ENCODE measurements around the gene ADAMTS7. TPM values are rescaled to one million over a fixed set of nuclear protein-coding genes. Genes with fewer than 3 reads are reported as not detected.
"Not testable (repeated sequence)": the region's sequence is repeated elsewhere in the genome, so short reads cannot be mapped to it uniquely, and the experiment has no call there.

Gene ADAMTS7
- total RNA-seq, 4 donors from 2014 or later = 0.29 to 21.4 (median 7.5) TPM

- TF ChIP-seq, protein P1, sequence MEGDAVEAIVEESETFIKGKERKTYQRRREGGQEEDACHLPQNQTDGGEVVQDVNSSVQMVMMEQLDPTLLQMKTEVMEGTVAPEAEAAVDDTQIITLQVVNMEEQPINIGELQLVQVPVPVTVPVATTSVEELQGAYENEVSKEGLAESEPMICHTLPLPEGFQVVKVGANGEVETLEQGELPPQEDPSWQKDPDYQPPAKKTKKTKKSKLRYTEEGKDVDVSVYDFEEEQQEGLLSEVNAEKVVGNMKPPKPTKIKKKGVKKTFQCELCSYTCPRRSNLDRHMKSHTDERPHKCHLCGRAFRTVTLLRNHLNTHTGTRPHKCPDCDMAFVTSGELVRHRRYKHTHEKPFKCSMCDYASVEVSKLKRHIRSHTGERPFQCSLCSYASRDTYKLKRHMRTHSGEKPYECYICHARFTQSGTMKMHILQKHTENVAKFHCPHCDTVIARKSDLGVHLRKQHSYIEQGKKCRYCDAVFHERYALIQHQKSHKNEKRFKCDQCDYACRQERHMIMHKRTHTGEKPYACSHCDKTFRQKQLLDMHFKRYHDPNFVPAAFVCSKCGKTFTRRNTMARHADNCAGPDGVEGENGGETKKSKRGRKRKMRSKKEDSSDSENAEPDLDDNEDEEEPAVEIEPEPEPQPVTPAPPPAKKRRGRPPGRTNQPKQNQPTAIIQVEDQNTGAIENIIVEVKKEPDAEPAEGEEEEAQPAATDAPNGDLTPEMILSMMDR (IDR thresholded peaks at IDR 0.05) = no peak
- TF ChIP-seq POLR2A (IDR thresholded peaks at IDR 0.05) = no peak
- Histone ChIP-seq H3K27me3 (no peaks in the 10 kb centered on the region), H3K36me3 (no peaks in the 10 kb centered on the region)
These were observed 58.5 kb downstream of the ADAMTS7 start for GRCh38 chr15:78752492-78753358.

DNA sequence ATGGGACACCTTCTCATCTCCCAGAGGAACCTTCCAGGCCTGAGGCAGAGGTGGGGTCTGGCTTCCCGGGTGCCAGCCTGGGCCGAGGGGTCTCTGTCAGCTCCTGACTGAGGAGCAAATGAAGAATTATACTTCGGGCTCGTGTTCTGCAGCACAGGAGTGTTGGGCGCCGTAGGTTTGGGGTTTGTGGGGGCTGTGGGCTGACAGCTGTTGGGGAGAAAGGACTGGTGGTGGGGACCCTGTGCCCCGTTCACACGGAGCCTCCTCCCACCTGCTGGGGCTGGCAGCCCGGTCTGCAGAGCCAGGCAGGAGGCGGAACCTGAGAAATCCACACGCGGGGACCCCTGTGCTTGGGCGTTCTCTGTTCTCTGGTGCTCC lies 59.7 kb downstream of the ADAMTS7 start:
- Histone ChIP-seq H3K4me3 (no peak overlapping the region), H3K36me3 (no peaks in the 10 kb centered on the region), H3K9me3 (no peaks in the 10 kb centered on the region), H3K4me1 (no peaks in the 10 kb centered on the region), H3K27me3 (no peaks in the 10 kb centered on the region), H3K27ac (no peak overlapping the region)
- no peak for DNase-seq
- intact Hi-C loops (cut with DNase I; ENCODE audit: low total_unique reads) = no loop called here
- no peak for TF ChIP-seq POLR2A (IDR thresholded peaks at IDR 0.05)
- TF ChIP-seq, protein P1 (IDR thresholded peaks at IDR 0.05) = no peak

More at GRCh38 chr15:78752492-78753358, 58.5 kb downstream of the ADAMTS7 start:
- Histone ChIP-seq H3K27ac (no peak overlapping the region), H3K4me3 (no peak overlapping the region), H3K4me1 (no peaks in the 10 kb centered on the region), H3K9me3 (no peaks in the 10 kb centered on the region)
- intact Hi-C loops (cut with DNase I; ENCODE audit: low total_unique reads) = no loop called here
- DNase-seq = no peak

DNA sequence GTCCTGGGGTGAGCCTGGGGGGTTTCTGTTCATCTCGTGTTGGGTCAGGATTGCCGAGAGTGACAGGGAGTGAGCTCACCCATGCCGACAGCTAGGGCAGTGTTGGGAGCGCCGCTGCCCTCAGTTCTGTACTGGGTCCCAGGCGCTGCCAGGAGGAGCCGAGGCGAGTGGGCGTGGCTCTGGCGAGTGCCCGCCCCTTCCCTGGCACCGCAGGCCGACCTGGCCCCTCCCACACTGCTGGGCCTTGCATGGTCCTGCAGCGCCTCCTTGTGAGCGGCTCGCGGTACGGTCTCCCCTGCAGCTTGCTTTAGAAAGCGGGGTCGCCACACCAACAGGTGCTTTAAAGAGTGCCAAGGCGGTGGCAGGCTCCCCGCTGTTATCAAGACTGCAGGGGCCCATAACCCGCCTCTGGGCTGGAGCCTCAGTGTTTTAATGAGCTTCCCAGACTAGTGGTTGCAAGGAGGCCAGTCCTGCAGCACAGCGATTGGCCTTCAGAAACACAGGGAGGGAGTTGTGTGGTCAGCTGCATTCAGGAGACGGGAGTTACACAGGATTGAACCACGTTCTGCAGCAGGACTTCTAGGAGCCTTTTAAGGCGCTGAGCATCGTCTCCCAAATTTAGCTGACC lies 60.2 kb downstream of the ADAMTS7 start:
- H3K36me3 ChIP-seq; H3K4me1 ChIP-seq; H3K9me3 ChIP-seq; H3K27me3 ChIP-seq; H3K4me3 ChIP-seq; intact Hi-C loops (cut with DNase I; ENCODE audit: low total_unique reads): not testable (repeated sequence)
- DNase-seq = peak; percentile 90
- peak in 1 of 2 donors; percentile 12 for TF ChIP-seq POLR2A (IDR thresholded peaks at IDR 0.05)
- TF ChIP-seq, protein P1 (IDR thresholded peaks at IDR 0.05) = peak in 3 of 4 experiments; percentile 46 to 97 (median 82)
- H3K27ac ChIP-seq = peak overlapping the region; percentile 36 to 48

GRCh38 chr15:78750566-78750965 lies 60.7 kb downstream of the ADAMTS7 start:
- H3K27me3 ChIP-seq = no peaks in the 10 kb centered on the region
- peak overlapping the region; percentile 36 to 48 for H3K27ac ChIP-seq
- H3K4me1 ChIP-seq = no peaks in the 10 kb centered on the region
- no peaks in the 10 kb centered on the region for H3K36me3 ChIP-seq
- DNase-seq = peak in 1 of 2 donors; percentile 20
- TF ChIP-seq, protein P1 (IDR thresholded peaks at IDR 0.05) = no peak
- TF ChIP-seq POLR2A (IDR thresholded peaks at IDR 0.05) = no peak
- H3K9me3 ChIP-seq = no peaks in the 10 kb centered on the region
- no peak overlapping the region for H3K4me3 ChIP-seq
- intact Hi-C loops (cut with DNase I; ENCODE audit: low total_unique reads) = no loop called here

DNA sequence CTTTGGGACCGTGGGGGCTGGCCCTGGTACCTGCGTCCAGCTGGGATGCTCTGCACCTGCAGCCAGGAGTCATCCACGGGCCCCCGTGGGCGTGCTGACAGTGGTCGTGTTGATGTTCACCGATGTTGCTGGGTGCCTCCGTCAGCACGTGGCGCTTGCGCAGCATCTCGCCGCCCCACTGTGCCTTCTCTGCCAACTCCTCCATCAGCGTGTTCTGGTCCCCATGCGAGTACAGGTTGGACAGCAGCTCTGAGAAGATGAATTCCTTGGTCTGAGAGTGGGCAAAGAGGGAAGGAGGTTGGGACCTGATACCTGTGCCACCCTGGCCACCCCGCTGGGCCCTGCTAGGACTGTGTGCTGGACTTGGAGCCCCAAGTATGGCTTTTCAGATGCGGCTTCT lies 61.4 kb downstream of the ADAMTS7 start:
- TF ChIP-seq POLR2A (IDR thresholded peaks at IDR 0.05) = no peak
- TF ChIP-seq, protein P1 (IDR thresholded peaks at IDR 0.05) = no peak
- Histone ChIP-seq H3K4me1 (no peaks in the 10 kb centered on the region), H3K36me3 (no peaks in the 10 kb centered on the region), H3K9me3 (no peaks in the 10 kb centered on the region), H3K4me3 (no peak overlapping the region), H3K27ac (no peak overlapping the region), H3K27me3 (no peaks in the 10 kb centered on the region)
- intact Hi-C loops (cut with DNase I; ENCODE audit: low total_unique reads) = no loop called here
- peak in 1 of 2 donors; percentile 12 for DNase-seq

DNA sequence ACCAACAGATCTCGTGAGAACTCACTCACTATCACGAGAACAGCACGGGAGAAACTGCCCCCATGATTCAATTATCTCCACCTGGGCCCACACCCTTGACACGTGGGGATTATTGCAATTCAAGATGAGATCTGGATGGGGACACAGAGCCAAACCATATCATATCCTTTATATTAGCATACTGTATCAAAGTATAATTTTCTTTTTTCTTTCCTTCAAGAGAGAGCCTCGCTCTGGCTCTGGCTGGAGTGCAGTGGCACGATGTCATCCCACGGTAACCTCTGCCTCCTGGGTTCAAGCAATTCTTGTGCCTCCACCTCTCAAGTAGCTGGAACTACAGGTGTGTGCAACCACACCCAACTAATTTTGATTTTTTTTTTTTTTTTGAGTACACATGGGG lies 63.4 kb downstream of the ADAMTS7 start:
- H3K27ac ChIP-seq; H3K27me3 ChIP-seq; H3K4me1 ChIP-seq; intact Hi-C loops (cut with DNase I; ENCODE audit: low total_unique reads); DNase-seq; H3K9me3 ChIP-seq; H3K36me3 ChIP-seq; H3K4me3 ChIP-seq: not testable (repeated sequence)

- H3K27ac ChIP-seq; H3K4me3 ChIP-seq; DNase-seq; H3K9me3 ChIP-seq; H3K4me1 ChIP-seq; H3K27me3 ChIP-seq; H3K36me3 ChIP-seq; intact Hi-C loops (cut with DNase I; ENCODE audit: low total_unique reads): not testable (repeated sequence)
These were observed 69.6 kb downstream of the ADAMTS7 start for GRCh38 chr15:78741674-78742073.

All from uterus (tissue), 4 donors.